NCI-H2196 (cell line): ENCODE results near the gene MARCO.
"Not testable (repeated sequence)": the region's sequence is repeated elsewhere in the genome, so short reads cannot be mapped to it uniquely, and the experiment has no call there.

Source experiments
- DNase-seq: peaks from one replicate; lab custom pipeline; 2025; ENCODE audit not compliant: unreplicated experiment; lab: John Stamatoyannopoulos, UW

MARCO gene

GRCh38 chr2:118974103-118974993 is 32.4 kb downstream of the MARCO start:
- DNase-seq = no peak

- no peak for DNase-seq
These were observed 33.1 kb downstream of the MARCO start for GRCh38 chr2:118975133-118975532.

- no peak for DNase-seq
These were observed 36.1 kb downstream of the MARCO start for GRCh38 chr2:118978064-118978463.

GRCh38 chr2:118979152-118979861 is 37.3 kb downstream of the MARCO start:
- no peak for DNase-seq

DNA sequence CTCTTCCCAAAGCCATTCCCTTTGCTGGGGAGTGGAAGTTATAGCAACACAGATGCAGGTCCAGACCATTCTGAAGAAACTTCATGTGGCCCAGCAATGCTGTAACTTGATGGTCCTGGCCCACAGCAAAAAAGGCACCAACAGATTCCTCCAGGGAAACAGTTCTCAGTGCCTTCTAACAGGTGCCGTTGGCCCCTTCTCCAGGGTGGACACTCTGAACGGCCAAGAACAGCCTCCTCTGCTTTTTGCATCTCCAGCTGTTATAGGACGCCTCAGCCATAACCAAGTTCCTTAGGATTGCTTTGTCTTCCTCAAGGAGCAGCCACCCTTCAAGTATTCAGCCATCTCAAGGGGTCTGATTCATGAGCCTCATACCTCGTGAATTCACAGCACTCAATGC is 38.0 kb downstream of the MARCO start:
- DNase-seq = no peak

- no peak for DNase-seq
These were observed 38.6 kb downstream of the MARCO start for GRCh38 chr2:118980573-118980972.

GRCh38 chr2:118981632-118982031 is 39.6 kb downstream of the MARCO start:
- DNase-seq = no peak

DNA sequence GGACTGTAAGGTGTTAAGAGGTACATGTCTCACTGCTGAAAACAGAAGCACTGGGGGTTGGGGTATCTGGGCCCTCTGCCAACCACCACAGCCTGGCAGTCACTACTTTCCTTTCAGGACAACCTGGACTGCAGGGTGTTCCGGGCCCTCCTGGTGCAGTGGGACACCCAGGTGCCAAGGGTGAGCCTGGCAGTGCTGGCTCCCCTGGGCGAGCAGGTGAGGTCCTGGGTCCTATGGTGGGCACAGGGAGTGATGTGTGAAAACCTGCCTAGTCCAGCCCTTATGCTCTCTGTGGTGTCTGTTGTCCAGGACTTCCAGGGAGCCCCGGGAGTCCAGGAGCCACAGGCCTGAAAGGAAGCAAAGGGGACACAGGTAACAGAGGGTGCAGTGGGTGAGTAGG is 40.0 kb downstream of the MARCO start:
- no peak for DNase-seq

DNA sequence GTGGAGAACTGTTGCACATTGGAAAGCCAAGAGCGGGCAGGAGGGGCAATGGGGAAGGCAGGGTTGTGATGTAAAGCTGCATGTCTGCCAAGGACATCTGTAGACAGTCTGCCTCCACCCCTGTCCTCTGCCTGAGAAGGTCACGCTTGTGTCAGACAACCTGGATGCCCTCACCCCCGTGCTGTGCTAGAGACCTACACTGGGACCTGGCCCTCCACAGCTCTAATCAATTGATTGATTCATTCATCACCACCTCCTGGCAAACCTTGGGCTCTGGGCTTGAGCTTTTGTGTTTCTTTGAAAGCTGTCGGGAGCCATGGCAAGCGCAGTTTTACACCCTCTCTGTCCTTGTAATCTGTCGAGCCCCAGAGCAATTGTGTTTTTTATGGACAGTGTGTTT is 41.1 kb downstream of the MARCO start:
- DNase-seq = no peak

- DNase-seq = no peak
These were observed 41.9 kb downstream of the MARCO start for GRCh38 chr2:118983915-118984314.

- DNase-seq = no peak
These were observed 44.7 kb downstream of the MARCO start for GRCh38 chr2:118986738-118987137.

- DNase-seq = no peak
These were observed 45.9 kb downstream of the MARCO start for GRCh38 chr2:118987886-118988285.

- DNase-seq = no peak
These were observed 46.7 kb downstream of the MARCO start for GRCh38 chr2:118988706-118989105.

DNA sequence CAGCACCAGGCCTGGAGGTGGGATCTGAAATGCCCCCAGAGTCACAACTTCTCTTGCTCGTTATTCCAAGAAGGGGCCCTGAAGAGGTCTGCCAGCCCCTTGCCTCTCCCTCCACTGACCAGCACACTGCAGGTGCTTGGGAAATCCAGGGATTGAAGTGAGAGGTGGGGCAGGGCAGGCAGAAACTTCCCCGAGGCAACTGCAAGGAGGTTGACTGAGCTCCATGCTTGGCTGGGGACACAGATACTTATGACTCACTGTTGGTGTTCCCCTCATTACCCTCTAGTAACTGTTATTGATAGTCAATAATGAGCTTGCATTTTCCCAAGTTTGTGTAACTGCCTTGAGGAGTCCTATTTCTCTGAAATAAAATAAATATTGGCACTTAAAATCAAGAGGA is 47.5 kb downstream of the MARCO start:
- no peak for DNase-seq

- no peak for DNase-seq
These were observed 49.0 kb downstream of the MARCO start for GRCh38 chr2:118990757-118991545.

- no peak for DNase-seq
These were observed 49.6 kb downstream of the MARCO start for GRCh38 chr2:118991554-118991953.

DNA sequence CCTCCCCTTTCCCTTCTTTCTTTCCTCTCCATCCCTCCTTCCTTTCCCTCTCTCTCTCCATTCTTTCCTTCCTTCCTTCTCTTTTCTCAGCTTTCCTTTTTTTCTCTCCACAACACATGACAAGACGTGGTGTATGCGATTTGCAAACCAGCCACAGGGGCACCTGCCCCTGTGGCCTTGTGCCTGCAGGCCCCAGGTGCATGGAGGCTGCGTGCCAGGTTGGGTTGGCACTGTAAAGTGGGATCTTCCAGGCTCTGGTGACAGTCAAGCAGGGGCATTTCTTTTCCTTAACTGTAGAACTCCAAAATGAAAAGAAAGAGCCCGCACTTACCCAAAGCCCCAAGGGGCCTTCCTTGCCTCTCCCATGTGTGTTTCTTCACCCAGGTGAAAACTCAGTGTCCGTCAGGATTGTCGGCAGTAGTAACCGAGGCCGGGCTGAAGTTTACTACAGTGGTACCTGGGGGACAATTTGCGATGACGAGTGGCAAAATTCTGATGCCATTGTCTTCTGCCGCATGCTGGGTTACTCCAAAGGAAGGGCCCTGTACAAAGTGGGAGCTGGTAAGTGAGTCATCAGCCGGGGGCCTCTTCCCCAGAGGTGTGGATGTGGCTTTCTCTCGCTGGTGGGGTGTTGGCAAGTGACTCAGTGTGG is 50.9 kb downstream of the MARCO start:
- DNase-seq = no peak

GRCh38 chr2:118993392-118993752 is 51.4 kb downstream of the MARCO start:
- DNase-seq = no peak

DNA sequence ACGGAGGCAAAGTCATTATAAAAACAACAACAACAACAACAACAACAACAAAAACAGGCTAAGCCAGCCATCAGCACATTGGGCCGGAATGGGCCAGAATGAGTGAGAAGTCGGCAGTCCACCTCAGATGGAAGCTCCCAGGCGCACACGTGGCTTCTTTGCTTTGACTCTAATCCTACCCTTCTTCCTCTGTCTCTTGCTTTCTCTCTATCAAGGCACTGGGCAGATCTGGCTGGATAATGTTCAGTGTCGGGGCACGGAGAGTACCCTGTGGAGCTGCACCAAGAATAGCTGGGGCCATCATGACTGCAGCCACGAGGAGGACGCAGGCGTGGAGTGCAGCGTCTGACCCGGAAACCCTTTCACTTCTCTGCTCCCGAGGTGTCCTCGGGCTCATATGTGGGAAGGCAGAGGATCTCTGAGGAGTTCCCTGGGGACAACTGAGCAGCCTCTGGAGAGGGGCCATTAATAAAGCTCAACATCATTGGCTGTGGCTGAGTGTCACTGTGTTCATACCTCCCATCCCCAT is 52.2 kb downstream of the MARCO start:
- DNase-seq = no peak

- no peak for DNase-seq
These were observed 52.8 kb downstream of the MARCO start for GRCh38 chr2:118994778-118995177.

GRCh38 chr2:119003856-119004255 is 61.9 kb downstream of the MARCO start:
- not testable (repeated sequence) for DNase-seq
